GM18498 (cell line): ENCODE results near the gene RHOB.
"Not testable (repeated sequence)": the region's sequence is repeated elsewhere in the genome, so short reads cannot be mapped to it uniquely, and the experiment has no call there.

ENCODE experiments used
- ATAC-seq: cut with Tn5 transposase; IDR thresholded peaks from one replicate; pipeline ENCODE4 v1.9.1; 2021; ENCODE audit warnings: mild to moderate bottlenecking, moderate library complexity; ENCODE audit not compliant: unreplicated experiment

The RHOB gene

DNA sequence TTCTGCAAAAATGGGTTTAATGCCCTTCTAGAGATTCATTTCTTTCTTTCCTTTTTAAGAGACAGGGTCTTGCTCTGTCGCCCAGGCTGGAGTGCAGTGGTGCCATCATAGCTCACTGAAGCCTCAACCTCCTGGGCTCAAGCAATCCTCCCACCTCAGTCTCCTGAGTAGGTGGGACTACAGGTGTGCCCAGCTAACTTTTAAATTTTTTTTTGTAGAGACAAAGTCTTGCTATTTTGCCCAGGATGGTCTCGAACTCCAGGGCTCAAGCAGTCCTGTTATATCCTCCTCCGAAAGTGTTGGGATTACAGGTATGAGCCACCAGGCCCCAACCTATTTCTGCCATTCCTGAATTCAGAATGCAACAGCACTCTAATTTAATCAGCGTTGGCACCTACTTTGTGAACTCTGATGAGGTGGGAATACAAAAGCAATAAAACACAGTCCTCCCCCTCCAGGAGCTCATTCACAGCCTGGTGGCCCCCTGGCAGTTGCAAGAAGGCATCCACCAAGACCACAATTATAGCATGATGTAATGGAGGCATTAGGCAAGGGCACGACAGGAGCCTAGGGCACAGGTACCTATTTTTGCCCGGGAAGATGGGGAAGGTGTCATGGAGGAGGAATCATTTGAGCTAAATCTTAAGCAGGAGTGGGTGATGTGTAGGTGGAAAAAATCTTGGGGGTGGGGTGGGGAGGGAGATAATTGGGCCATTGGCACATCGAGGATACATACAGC lies 5.1 kb downstream of the RHOB start:
- ATAC-seq = no peak

- no peak for ATAC-seq
Observed at GRCh38 chr2:20452551-20452950, 5.7 kb downstream of the RHOB start.

DNA sequence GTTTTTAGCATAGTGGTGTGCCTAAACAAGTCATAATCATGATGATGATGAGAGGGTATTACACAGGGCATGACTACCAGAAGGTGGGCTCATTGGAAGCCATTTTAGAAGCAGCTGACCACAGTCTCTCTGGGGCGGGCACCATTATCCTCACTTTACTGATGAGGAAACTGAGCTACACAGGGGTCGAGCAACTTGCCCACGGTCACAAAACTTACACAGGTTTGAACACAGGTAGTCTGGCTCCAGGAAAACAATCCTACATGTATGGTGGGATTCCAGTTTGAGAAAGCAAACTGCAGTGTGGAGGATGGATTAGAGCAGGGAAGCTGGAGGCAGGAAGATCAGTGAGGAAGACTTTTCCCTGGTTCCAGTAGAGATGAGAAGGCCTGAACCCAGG lies 6.2 kb downstream of the RHOB start:
- ATAC-seq = no peak

GRCh38 chr2:20454036-20454981 lies 7.4 kb downstream of the RHOB start:
- no peak for ATAC-seq

DNA sequence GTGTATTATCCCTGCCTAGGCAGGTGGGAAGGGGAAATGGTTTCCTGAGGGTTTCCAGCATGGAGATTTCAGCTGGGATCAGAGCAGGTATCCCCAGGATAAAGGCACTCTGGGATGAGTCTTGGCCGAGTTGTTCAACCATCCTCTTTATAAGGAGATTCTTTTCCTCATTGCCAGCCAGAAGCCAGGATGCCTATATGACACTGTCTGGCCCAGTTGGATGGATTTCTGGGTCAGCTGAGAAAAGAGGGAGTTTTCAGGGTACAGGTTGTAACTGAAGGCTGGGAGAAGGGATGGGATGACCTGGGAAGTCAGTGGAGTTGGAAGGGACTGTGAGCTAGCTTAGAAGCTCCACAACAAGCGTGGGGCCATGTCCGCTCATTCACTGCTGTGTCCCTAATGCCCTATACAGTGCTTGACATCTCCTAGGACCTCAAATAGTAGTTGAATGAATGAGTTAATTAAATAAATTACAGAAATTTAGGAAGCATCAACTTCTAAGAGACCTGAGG lies 8.3 kb downstream of the RHOB start:
- no peak for ATAC-seq

DNA sequence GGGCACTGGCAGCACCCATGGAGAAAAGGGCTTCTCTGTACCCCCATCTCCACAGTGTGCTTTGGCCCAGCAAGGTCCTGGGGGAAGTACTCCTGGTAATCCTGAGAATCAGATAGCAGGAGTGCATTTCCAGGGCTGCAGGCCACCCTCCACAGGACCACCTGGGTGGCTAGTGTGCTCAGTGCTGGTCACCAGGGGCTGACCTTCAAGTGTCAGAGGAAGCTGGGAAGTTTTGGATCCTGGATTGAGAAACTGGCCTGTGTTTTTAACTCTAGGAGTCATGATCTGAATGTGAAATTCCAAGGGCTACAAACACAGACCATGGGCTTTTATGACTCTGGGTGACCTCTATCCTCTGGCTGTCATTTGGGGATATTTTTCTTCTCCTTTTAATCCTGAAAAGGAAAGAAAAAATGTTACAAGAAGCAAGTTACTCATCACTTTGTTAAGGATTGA lies 9.3 kb downstream of the RHOB start:
- no peak for ATAC-seq

DNA sequence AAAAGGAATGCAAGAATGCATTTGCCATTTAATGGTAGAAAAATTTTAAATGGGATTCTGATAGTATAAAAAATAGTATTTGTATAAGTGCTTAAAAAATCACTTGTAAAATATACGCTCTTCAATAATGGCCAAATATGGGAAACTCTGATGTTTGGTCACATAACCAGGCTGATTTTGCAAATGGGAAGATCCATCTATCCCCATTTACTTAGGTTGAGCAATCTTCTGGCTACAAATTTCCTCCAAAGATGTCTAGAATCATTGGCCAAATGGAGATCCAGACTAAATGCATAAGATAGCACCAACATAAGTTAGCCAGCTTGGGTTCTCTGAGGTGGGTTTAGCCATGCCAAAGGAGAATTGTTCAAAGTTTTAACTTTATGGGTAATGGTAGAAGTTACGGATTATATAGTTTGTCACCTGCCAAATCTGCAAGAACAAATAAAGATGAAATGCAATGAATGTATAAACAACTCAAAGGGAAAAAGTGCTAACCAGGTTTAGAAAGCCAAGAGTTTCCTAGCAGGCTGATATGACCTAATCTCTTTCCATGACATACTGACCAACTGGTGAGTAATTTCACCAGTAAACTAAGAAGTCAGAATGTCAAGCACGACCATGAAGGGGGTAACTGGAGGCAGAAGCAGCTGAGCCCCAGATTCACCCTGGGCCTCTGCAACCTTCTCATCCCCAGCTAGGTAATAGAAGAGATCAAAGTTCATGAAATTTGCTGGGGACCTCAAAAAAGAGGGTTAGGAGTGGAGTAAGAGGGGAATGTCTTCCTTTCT lies 10.0 kb downstream of the RHOB start:
- ATAC-seq = no peak

DNA sequence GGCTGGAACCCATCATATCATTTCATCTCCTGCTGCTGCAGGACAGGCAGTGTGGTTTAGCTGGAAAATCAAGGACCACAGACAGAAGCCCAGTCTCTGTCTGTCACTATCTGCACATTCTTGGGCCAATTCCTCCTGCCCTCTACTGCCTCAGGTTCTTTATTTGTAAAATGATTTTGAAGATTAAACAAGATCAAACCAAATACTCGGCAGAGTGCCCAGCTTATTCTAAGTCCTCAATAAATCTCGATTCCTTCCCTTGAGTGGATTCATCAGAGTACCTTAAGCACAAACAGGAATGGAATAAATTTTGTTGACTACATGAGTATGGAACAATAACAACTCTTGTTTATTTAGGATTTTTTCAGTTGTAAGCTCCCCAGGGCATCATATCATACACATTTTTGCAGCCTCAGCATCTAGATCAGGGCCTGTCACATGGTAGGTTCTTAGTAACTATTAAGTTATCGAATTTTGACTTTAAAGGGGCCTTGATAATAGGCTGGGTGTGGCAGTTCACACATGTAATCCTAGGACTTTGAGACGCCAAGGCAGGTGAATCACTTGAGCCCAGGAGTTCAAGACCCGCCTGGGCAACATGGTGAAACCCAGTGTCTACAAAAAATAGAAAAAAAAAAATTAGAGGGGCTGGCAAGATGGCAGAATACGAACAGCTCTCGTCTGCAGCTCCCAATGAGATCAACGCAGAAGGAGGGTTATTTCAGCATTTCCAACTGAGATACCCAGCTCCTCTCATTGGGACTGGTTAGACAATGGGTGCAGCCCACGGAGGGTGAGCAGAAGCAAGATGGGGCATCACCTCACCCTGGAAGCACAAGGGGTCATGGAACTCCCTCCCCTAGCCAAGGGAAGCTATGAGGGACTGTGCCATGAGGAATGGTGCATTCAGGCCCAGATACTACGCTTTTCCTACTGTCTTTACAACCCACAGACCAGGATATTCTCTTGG lies 11.1 kb downstream of the RHOB start:
- no peak for ATAC-seq

GRCh38 chr2:20458737-20459484 lies 12.0 kb downstream of the RHOB start:
- not testable (repeated sequence) for ATAC-seq

DNA sequence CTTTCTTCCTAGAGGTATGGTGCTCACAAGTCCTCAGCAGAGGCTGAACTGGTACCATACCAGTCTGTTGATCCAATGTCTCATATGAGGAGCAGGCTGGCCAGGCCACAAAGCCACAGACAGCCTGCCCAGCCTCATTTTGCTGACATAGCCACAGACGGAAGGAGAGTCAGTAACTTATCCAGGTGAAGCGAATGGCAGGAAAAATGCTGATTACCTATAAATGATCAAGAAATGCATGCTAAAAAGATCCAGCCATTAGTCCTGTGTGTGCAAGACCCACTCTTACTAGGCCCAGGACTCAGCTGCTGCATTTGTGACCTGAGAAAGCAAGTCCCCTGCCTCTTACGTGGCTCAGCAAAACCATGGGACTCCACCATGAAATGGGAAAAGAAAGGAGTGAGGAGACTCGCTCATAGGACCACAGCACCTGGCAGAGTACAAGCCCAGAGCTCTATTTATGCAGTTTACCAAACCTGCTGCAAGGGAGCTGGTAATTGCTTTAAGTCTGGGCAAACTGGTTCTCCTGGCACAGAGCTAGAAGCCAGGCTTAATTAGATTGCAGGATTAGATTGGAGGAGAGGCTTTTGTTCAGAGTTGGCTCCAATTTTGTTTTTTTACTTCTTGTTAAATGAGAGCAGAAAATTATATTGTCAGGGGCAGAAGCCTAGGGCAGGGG lies 19.0 kb downstream of the RHOB start:
- ATAC-seq = no peak

DNA sequence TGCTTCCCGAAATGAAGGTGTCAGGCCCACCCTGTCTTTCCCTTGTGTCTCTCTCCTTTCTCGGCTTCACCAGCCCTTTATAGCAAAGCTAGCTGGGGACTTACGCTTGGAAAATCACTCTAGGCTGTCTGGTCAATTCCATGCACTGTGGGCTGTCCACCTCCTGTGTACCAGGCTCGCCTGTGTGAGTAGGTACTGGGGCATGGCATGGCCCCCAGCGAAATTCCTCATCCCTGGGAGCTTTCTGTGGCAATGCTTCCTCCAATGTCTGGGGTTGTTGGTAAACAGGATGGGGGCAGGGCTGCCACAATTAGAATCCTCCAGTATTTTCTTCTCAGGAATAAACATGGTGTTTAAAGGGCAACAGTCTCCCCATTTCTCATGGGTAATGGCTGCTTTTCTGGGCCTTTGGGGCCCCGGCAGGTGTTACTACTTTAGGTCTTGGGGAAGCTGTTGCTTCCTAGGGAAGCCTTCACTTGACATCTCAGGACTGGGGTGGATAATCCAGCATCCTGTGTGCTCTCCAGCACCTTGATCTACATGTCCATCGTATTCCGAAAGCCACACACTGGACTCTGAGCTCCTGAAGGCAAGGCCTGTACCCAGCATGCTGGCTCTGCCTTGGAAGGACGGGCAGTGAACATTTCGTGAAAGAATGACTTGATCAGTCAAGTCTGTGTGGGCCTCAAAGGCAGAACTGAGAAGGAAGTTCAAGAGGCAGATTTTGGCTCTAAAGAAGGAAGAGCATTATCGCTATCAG lies 21.1 kb downstream of the RHOB start:
- ATAC-seq = no peak

DNA sequence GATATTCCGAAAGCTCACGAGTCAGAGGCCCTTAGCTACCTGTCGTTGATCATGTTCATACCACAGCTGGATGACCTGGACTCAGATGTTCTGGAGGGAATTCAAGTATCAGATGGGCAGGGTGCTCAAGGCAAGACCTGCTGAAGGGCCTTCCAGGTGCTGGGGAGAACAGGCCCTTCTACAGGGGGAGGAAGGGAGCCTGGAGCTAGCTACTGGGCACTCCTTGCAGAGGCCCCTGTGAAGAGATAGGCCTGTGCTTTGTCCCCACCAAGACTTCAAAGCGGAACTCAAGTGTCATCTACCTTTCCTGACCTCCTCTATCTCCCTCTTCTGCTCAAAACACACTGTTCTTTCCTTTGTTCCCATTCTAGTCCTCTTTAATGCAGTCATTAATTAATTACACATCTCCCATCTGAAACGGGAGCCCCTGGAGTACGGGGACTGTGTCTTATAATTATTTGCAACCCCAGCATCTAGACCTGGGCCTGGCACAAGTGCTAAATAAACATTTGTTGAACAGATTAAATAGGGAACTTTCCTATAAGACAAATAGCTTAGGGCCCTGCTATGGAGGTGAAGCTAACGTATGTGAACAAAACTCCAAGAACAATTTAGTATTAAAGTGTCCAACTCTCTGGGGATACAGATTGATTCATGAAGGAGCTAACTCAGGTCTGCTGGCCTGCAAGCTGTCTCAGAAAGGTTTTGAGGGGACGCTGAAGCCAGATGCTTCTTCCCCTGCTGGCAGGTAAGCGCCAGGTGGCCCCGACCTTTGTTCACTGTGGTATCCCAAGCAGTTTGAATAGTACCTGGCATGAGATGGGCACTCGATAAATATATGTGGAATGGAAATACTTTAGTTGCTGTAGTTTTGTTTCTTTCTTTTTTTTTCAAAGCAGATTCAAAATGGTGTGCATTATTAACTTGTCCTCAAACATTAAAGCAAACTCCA lies 22.0 kb downstream of the RHOB start:
- ATAC-seq = no peak

DNA sequence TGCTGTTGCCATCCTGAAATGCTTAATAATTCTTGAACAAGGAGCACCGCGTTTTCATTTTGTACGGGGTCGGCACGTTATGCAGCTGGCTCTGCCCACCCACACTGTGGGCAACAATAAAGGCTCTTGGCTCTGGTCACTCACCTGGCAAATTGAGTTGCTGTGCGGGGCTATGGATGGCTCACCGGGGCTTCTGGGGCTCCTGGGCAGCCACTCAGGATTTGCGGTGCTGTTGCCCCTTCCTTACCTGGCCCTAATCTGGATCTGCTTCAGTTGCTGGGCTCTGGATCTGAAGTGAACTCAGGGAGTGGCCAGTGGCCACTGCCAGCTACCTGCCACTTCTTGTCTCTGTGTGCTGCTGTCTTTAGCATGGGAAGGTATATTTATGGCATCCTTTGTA lies 22.7 kb downstream of the RHOB start:
- no peak for ATAC-seq

DNA sequence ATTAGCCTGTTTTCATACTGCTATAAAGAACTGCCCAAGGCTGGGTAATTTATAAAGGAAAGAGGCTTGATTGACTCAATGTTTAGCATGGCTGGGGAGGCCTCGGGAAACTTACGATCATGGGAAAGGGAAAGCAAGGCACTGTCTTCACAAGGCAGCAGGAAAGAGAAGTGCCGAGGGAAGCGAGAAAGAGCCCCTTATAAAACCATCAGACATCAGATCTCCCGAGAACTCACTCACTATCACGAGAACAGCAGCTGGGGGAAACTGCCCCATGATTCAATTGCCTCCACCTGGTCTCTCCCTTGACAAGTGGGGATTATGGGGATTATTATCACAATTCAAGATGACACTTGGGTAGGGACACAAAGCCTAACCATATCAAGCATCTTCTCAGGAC lies 23.3 kb downstream of the RHOB start:
- ATAC-seq = no peak

DNA sequence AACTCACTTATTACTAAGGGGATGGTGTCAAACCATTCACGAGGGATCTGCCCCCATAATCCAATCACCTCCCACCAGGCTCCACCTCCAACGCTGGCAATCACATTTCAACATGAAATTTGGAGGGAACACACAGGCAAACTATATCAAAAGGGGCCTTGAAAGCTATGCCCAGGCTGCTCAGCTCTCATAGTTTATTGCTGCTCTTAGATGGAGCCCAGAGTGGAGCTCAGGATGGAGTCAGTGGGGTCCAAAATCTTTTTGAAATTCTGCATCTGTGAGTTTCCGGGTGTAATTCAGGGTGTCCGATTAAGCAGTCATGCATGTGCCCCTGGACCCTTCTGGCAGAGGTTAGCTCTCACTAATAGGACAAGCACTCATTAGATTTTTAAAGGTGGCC lies 24.3 kb downstream of the RHOB start:
- ATAC-seq = no peak

DNA sequence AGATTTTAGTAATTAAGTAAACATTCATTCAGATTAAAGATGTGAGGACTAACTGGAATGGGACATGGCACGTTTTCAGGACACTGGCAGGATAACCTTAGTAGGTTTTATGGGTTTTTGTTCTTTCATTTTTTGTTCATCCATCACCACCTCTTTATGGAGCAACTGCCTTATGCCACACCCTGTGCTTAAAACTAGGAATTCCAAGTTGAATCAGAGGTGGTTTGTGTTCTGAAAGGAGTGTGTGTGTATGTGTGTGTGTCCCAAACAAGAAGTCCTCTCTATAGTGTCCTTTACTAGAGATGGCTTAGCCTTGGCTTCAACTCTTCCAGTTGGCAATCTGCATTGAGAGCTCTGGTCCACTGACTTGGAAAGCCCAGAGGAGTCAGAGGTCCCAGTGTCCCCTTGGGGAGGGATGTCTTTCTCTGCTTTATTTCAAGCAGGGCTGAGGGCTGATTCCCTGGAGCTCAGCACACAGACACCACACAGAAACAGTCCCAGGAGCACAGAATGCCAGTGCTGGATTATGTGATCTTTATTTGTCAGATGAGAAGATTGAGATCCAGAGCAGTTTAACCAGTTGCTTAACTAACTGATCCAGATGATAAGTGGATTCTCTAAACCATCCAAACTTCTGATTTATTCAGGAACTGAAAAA lies 25.2 kb downstream of the RHOB start:
- ATAC-seq = no peak
